Measurements from ENCODE around the gene CLCA2. TPM values are rescaled to one million over a fixed set of nuclear protein-coding genes. Genes with fewer than 3 reads are reported as not detected.

Gene CLCA2
- total and polyA plus RNA-seq, 2 donors (not counting 3 experiments of a cell fraction or from before 2014, with no cell fraction given) = 0.01 to 0.11 TPM

- no TSS peak for BruUV-seq (replicated peaks)
- H3K9me1 ChIP-seq (replicated peaks; ENCODE audit: control insufficient read depth, extremely low read depth, insufficient read depth, low read length) = no peaks in the 10 kb centered on the region
- no peak overlapping the region for H3K4me2 ChIP-seq (ENCODE audit: insufficient read depth, low read length)
- peaks cover 7 to 8% of the 10 kb centered on the region in 2 experiments for H3K27me3 ChIP-seq (ENCODE audit: control insufficient read depth in 2 of 2, insufficient read depth in 2 of 2, low read length in 2 of 2)
- no peak overlapping the region for H3K27ac ChIP-seq (ENCODE audit: insufficient read depth, low read depth, low read length)
- DNase-seq (ENCODE audit: low read depth, low spot score) (no peak), FAIRE-seq (no peak)
- intact Hi-C loops (cut with micrococcal nuclease) = no loop called here
- H4K20me1 ChIP-seq (replicated peaks; ENCODE audit: control insufficient read depth, extremely low read depth, insufficient read depth, low read length) = no peaks in the 10 kb centered on the region
- H3K4me1 ChIP-seq (ENCODE audit: control insufficient read depth, extremely low read depth, insufficient read depth, low read length) = peaks cover 10% of the 10 kb centered on the region
- CTCF ChIA-PET = no interaction called here
- H3K9ac ChIP-seq (replicated peaks; ENCODE audit: extremely low read depth, insufficient read depth, low read length) = no peak overlapping the region
- TF ChIP-seq JUN (IDR thresholded peaks at IDR 0.05; ENCODE audit: borderline replicate concordance, insufficient read depth, insufficient read length, low read depth) (no peak), GATA2 (IDR thresholded peaks at IDR 0.05; ENCODE audit: insufficient read depth, insufficient read length, low read depth, low read length) (no peak), MYC (IDR thresholded peaks at IDR 0.05; ENCODE audit: low read depth, low read length) (no peak), EZH2 (IDR thresholded peaks at IDR 0.05; ENCODE audit: borderline replicate concordance, low read depth, low read length, severe bottlenecking) (no peak), CTCF (IDR thresholded peaks at IDR 0.05; ENCODE audit: extremely low read depth in 1 of 2, insufficient read depth in 1 of 2, low read depth in 1 of 2, low read length in 2 of 2) (no peak), POLR2AphosphoS5 (IDR thresholded peaks at IDR 0.05; ENCODE audit: insufficient read depth, low read depth, low read length) (no peak), MAX (IDR thresholded peaks at IDR 0.05; ENCODE audit: insufficient read depth, insufficient read length) (no peak), POLR2A (IDR thresholded peaks at IDR 0.05; ENCODE audit: low read depth, low read length) (no peak), FOS (IDR thresholded peaks at IDR 0.05; ENCODE audit: borderline replicate concordance, insufficient read depth, low read length) (no peak)
- H2AFZ ChIP-seq (ENCODE audit: low read depth, low read length) = no peak overlapping the region
- no peaks in the 10 kb centered on the region for H3K36me3 ChIP-seq (ENCODE audit: control insufficient read depth in 2 of 2, extremely low read depth in 1 of 2, insufficient read depth in 2 of 2, low read length in 2 of 2)
- POLR2A ChIA-PET = no interaction called here
- H3K4me3 ChIP-seq (replicated peaks in 1 of 3; ENCODE audit: insufficient read depth in 1 of 3, low read depth in 1 of 3, low read length in 3 of 3) = no peak overlapping the region
- H3K9me3 ChIP-seq (replicated peaks; ENCODE audit: control insufficient read depth, insufficient read depth, low read length) = no peaks in the 10 kb centered on the region
- no peaks in the 10 kb centered on the region for H3K79me2 ChIP-seq (ENCODE audit: control insufficient read depth, insufficient read depth, low read length)
- dilution Hi-C loops (cut with MboI; ENCODE audit: extremely low pct_ligation_motif_present, low sequenced_read_pairs) = no loop called here
Measured at GRCh38 chr1:86453664-86454063, 29.7 kb downstream of the CLCA2 start.
